Glomerular visceral epithelial cell (primary cell): Measurements from ENCODE around the gene KRT5.
"Not testable (repeated sequence)": the region's sequence is repeated elsewhere in the genome, so short reads cannot be mapped to it uniquely, and the experiment has no call there.

Source experiments
- DNase-seq: peaks from one replicate; pipeline ENCODE4 v3.0.0-alpha.2; 2016; ENCODE audit errors: extremely low spot score

The KRT5 gene

GRCh38 chr12:52519387-52519703, 849 bp downstream of the KRT5 start:
- no peak for DNase-seq

- no peak for DNase-seq
Measured at GRCh38 chr12:52518574-52519386, 1.4 kb downstream of the KRT5 start.

GRCh38 chr12:52517888-52518287, 2.3 kb downstream of the KRT5 start:
- no peak for DNase-seq

GRCh38 chr12:52517005-52517835, 3.0 kb downstream of the KRT5 start:
- no peak for DNase-seq

GRCh38 chr12:52515927-52516831, 4.0 kb downstream of the KRT5 start:
- peak; percentile 40 for DNase-seq

- DNase-seq = no peak
Measured at GRCh38 chr12:52515319-52515646, 4.9 kb downstream of the KRT5 start.

- DNase-seq = no peak
Measured at GRCh38 chr12:52514471-52515318, 5.5 kb downstream of the KRT5 start.

- DNase-seq = no peak
Measured at GRCh38 chr12:52513736-52514135, 6.5 kb downstream of the KRT5 start.

GRCh38 chr12:52508211-52508610, 12.0 kb downstream of the KRT5 start:
- DNase-seq = no peak

GRCh38 chr12:52506858-52507715, 13.1 kb downstream of the KRT5 start:
- DNase-seq = peak; percentile 64

GRCh38 chr12:52502877-52503276, 17.3 kb downstream of the KRT5 start:
- DNase-seq = no peak

GRCh38 chr12:52501490-52501889, 18.7 kb downstream of the KRT5 start:
- no peak for DNase-seq

GRCh38 chr12:52500574-52500973, 19.6 kb downstream of the KRT5 start:
- not testable (repeated sequence) for DNase-seq

- no peak for DNase-seq
Measured at GRCh38 chr12:52499806-52500560, 20.2 kb downstream of the KRT5 start.

GRCh38 chr12:52498946-52499345, 21.2 kb downstream of the KRT5 start:
- DNase-seq = no peak

- no peak for DNase-seq
Measured at GRCh38 chr12:52497975-52498374, 22.2 kb downstream of the KRT5 start.

- DNase-seq = peak; percentile 56
Measured at GRCh38 chr12:52496590-52497071, 23.6 kb downstream of the KRT5 start.

GRCh38 chr12:52496054-52496453, 24.1 kb downstream of the KRT5 start:
- no peak for DNase-seq

GRCh38 chr12:52495389-52495788, 24.8 kb downstream of the KRT5 start:
- peak; percentile 38 for DNase-seq
